ENCODE data around the gene SLC22A12.

SLC22A12 gene

GRCh38 chr11:64594159-64594939, 3.3 kb downstream of the SLC22A12 start:
- TF ChIP-seq ZBTB7A (IDR thresholded peaks at IDR 0.05; ENCODE audit: low read depth), result no peak
- no peak for TF ChIP-seq CEBPB (IDR thresholded peaks at IDR 0.05)
- no peak for TF ChIP-seq MAX (IDR thresholded peaks at IDR 0.05)
- TF ChIP-seq REST (IDR thresholded peaks at IDR 0.05; ENCODE audit: low read depth), result no peak
- no peak for TF ChIP-seq CREB1 (IDR thresholded peaks at IDR 0.05; ENCODE audit: low read depth)
- no peak for TF ChIP-seq RAD21 (IDR thresholded peaks at IDR 0.05; ENCODE audit: low read depth)

- no peak for TF ChIP-seq RAD21 (IDR thresholded peaks at IDR 0.05; ENCODE audit: low read depth)
- no peak for TF ChIP-seq CREB1 (IDR thresholded peaks at IDR 0.05; ENCODE audit: low read depth)
- no peak for TF ChIP-seq EP300 (IDR thresholded peaks at IDR 0.05; ENCODE audit: borderline replicate concordance)
- TF ChIP-seq EGR1 (IDR thresholded peaks at IDR 0.05), result no peak
- no peak for TF ChIP-seq USF1 (IDR thresholded peaks at IDR 0.05)
Observed at GRCh38 chr11:64597671-64598101, 6.7 kb downstream of the SLC22A12 start.

GRCh38 chr11:64598106-64598796, 7.2 kb downstream of the SLC22A12 start:
- TF ChIP-seq TEAD4 (IDR thresholded peaks at IDR 0.05) (no peak), REST (IDR thresholded peaks at IDR 0.05; ENCODE audit: low read depth) (no peak), TCF12 (IDR thresholded peaks at IDR 0.05; ENCODE audit: low read depth) (no peak), USF1 (IDR thresholded peaks at IDR 0.05) (no peak), NFIC (IDR thresholded peaks at IDR 0.05) (no peak), EGR1 (IDR thresholded peaks at IDR 0.05) (no peak), MAX (IDR thresholded peaks at IDR 0.05) (no peak), EP300 (IDR thresholded peaks at IDR 0.05; ENCODE audit: borderline replicate concordance) (no peak), CEBPB (IDR thresholded peaks at IDR 0.05) (no peak), ZBTB7A (IDR thresholded peaks at IDR 0.05; ENCODE audit: low read depth) (no peak), RAD21 (IDR thresholded peaks at IDR 0.05; ENCODE audit: low read depth) (no peak), YY1 (IDR thresholded peaks at IDR 0.05; ENCODE audit: low read depth) (no peak), FOXM1 (IDR thresholded peaks at IDR 0.05; ENCODE audit: borderline replicate concordance, low read depth) (no peak), TAF1 (IDR thresholded peaks at IDR 0.05; ENCODE audit: low read depth) (no peak), CREB1 (IDR thresholded peaks at IDR 0.05; ENCODE audit: low read depth) (no peak)

GRCh38 chr11:64598797-64599697, 8.0 kb downstream of the SLC22A12 start:
- TF ChIP-seq FOXM1 (IDR thresholded peaks at IDR 0.05; ENCODE audit: borderline replicate concordance, low read depth) (no peak), RAD21 (IDR thresholded peaks at IDR 0.05; ENCODE audit: low read depth) (no peak)

GRCh38 chr11:64599698-64600211, 8.7 kb downstream of the SLC22A12 start:
- TF ChIP-seq REST (IDR thresholded peaks at IDR 0.05; ENCODE audit: low read depth) (no peak), YY1 (IDR thresholded peaks at IDR 0.05; ENCODE audit: low read depth) (no peak)
